CD4-positive, alpha-beta T cell treated with Interleukin-4 for 1 hour (primary cell): Measurements from ENCODE around the gene EPC2.
"Not testable (repeated sequence)": the region's sequence is repeated elsewhere in the genome, so short reads cannot be mapped to it uniquely, and the experiment has no call there.

Experiments
- DNase-seq, 2 donors: peaks; one replicate each; pipeline ENCODE4 v3.0.0-alpha.2; 2020 to 2022

EPC2 gene

GRCh38 chr2:148642112-148642744, 2.3 kb upstream of the EPC2 start:
- no peak for DNase-seq

- no peak for DNase-seq
Measured at GRCh38 chr2:148642891-148643416, 1.6 kb upstream of the EPC2 start.

- DNase-seq: no peak
Measured at GRCh38 chr2:148643421-148643820, 1.1 kb upstream of the EPC2 start.

GRCh38 chr2:148644883-148645538, 460 bp downstream of the EPC2 start:
- DNase-seq: peak; percentile 92 to 96

GRCh38 chr2:148645539-148646230, 1.1 kb downstream of the EPC2 start:
- DNase-seq: peak; percentile 85 to 95

- DNase-seq: no peak
Measured at GRCh38 chr2:148646231-148646559, 1.6 kb downstream of the EPC2 start.

GRCh38 chr2:148647711-148648110, 3.2 kb downstream of the EPC2 start:
- DNase-seq: not testable (repeated sequence)

GRCh38 chr2:148649936-148650335, 5.4 kb downstream of the EPC2 start:
- DNase-seq: no peak

GRCh38 chr2:148650881-148651280, 6.3 kb downstream of the EPC2 start:
- DNase-seq: no peak

- no peak for DNase-seq
Measured at GRCh38 chr2:148651972-148652371, 7.4 kb downstream of the EPC2 start.

- no peak for DNase-seq
Measured at GRCh38 chr2:148653437-148653836, 8.9 kb downstream of the EPC2 start.

- DNase-seq: no peak
Measured at GRCh38 chr2:148654435-148654834, 9.9 kb downstream of the EPC2 start.

GRCh38 chr2:148656516-148656915, 12.0 kb downstream of the EPC2 start:
- DNase-seq: no peak

GRCh38 chr2:148658807-148659722, 14.5 kb downstream of the EPC2 start:
- DNase-seq: peak in 1 of 2 donors; percentile 84

- peak in 1 of 2 donors; percentile 33 for DNase-seq
Measured at GRCh38 chr2:148660999-148661398, 16.4 kb downstream of the EPC2 start.

- DNase-seq: not testable (repeated sequence)
Measured at GRCh38 chr2:148662332-148662731, 17.8 kb downstream of the EPC2 start.

GRCh38 chr2:148664229-148664628, 19.7 kb downstream of the EPC2 start:
- no peak for DNase-seq

- DNase-seq: no peak
Measured at GRCh38 chr2:148666555-148666954, 22.0 kb downstream of the EPC2 start.

GRCh38 chr2:148667113-148667836, 22.7 kb downstream of the EPC2 start:
- DNase-seq: no peak

- no peak for DNase-seq
Measured at GRCh38 chr2:148670773-148671172, 26.2 kb downstream of the EPC2 start.

GRCh38 chr2:148674063-148675020, 29.8 kb downstream of the EPC2 start:
- peak; percentile 40 to 66 for DNase-seq
